ENCODE data around the gene RPUSD1. TPM values are rescaled to one million over a fixed set of nuclear protein-coding genes. Genes with fewer than 3 reads are reported as not detected.

Gene RPUSD1
- total RNA-seq, 1 experiment from 2014 or later: 48.6 TPM

GRCh38 chr16:778909-779527 lies 9.2 kb downstream of the RPUSD1 start:
- no peak overlapping the region for H3K4ac ChIP-seq (ENCODE audit: low read depth, low read length)
- no peak overlapping the region for H2BK120ac ChIP-seq (ENCODE audit: low read depth, low read length, poor library complexity, severe bottlenecking)
- TF ChIP-seq CTCF (conservative IDR thresholded peaks at IDR 0.05): no peak
- H2AFZ ChIP-seq (ENCODE audit: low read length): no peak overlapping the region
- H4K91ac ChIP-seq (ENCODE audit: insufficient read length, low read depth, low read length): no peak overlapping the region
- H2BK12ac ChIP-seq (ENCODE audit: insufficient read length, low read depth, low read length): no peak overlapping the region
- H3K56ac ChIP-seq (ENCODE audit: insufficient read length, low read depth, low read length): no peak overlapping the region
- H3K27ac ChIP-seq (ENCODE audit: insufficient read length, low read depth, low read length): no peak overlapping the region
- WGBS (ENCODE audit: extremely low coverage, insufficient read length, low lambda C conversion rate): 100% methylated on average over 2 of the region's 6 CpGs
- H4K8ac ChIP-seq (replicated peaks; ENCODE audit: insufficient read length, low read depth, low read length): no peak overlapping the region
- no peak overlapping the region for H3T11ph ChIP-seq (ENCODE audit: low read length)
- no peak overlapping the region for H4K5ac ChIP-seq (ENCODE audit: insufficient read length, low read depth, low read length)
- no peak overlapping the region for H3K18ac ChIP-seq (ENCODE audit: insufficient read length, low read depth, low read length)
- no peak for DNase-seq
- H3K9ac ChIP-seq (ENCODE audit: extremely low read depth, insufficient read length, low read length): no peak overlapping the region
- H2BK15ac ChIP-seq (ENCODE audit: low read depth, low read length): no peak overlapping the region
- Mint-ChIP-seq H3K4me1 (no peaks in the 10 kb centered on the region), H3K27me3 (ENCODE audit: low read depth) (peaks cover 31% of the 10 kb centered on the region), H3K36me3 (ENCODE audit: insufficient read depth in 1 of 3, low read depth in 3 of 3) (no peaks in the 10 kb centered on the region), H3K27ac (no peak overlapping the region), H3K4me3 (no peak overlapping the region), H3K9me3 (no peaks in the 10 kb centered on the region)
- no peaks in the 10 kb centered on the region for H3K23me2 ChIP-seq (ENCODE audit: insufficient read length, low read depth, low read length, poor library complexity, severe bottlenecking)
- no peaks in the 10 kb centered on the region for H3K4me1 ChIP-seq (ENCODE audit: insufficient read depth, low read length)
- H3K27me3 ChIP-seq (ENCODE audit: insufficient read depth, low read length): no peaks in the 10 kb centered on the region; the same call in 1 of the 2 replicates
- H2BK5ac ChIP-seq (ENCODE audit: insufficient read length, low read length): no peak overlapping the region
- H3K9me3 ChIP-seq (ENCODE audit: control insufficient read depth, low read depth, low read length): no peaks in the 10 kb centered on the region
- no peak overlapping the region for H3K14ac ChIP-seq (ENCODE audit: insufficient read depth, low read length)
- H2AK5ac ChIP-seq (ENCODE audit: insufficient read length, low read length): no peak overlapping the region
- H4K20me1 ChIP-seq (ENCODE audit: control insufficient read depth, insufficient read depth, insufficient read length): peaks cover 3% of the 10 kb centered on the region
- H2BK20ac ChIP-seq (ENCODE audit: low read depth, low read length, poor library complexity, severe bottlenecking): no peak overlapping the region
- no peaks in the 10 kb centered on the region for H3K79me2 ChIP-seq (ENCODE audit: insufficient read depth, low read length)
- H3K4me2 ChIP-seq (ENCODE audit: insufficient read depth, insufficient read length, low read length): no peak overlapping the region
- H3K79me1 ChIP-seq (ENCODE audit: insufficient read depth, low read depth, low read length, poor library complexity, severe bottlenecking): no peaks in the 10 kb centered on the region
- no peak overlapping the region for H3K23ac ChIP-seq (ENCODE audit: insufficient read length, low read depth, low read length)

Data from H9 (cell line).